HCT116 (cell line): ENCODE results near the gene HTRA2. TPM values are rescaled to one million over a fixed set of nuclear protein-coding genes. Genes with fewer than 3 reads are reported as not detected.

ENCODE experiments used
- ATAC-seq: fragments of 200-7000 bp; cut with Tn5 transposase; 2 replicates; pipeline ENCODE4 v1.9.1; 2020; ENCODE audit warnings: mild to moderate bottlenecking, moderate library complexity
- BruUV-seq: library from RNA; stranded (reverse); fragments of 400-500 nt; replicated peaks from 2 replicates; lab custom pipeline; 2021; lab: Mats Ljungman, UMichigan
- CTCF ChIA-PET: fragments of 300-600 bp; sonication (Branson Sonifier 250); formaldehyde crosslinking; loops from one replicate; lab custom pipeline; 2021; ENCODE audit warnings: antibody characterized with exemption; lab: Charles Lee
- POLR2A ChIA-PET: fragments of 300-600, 350-600 bp; sonication (Branson Sonifier 250); formaldehyde crosslinking; loops from one replicate; lab custom pipeline; 2021; ENCODE audit warnings: antibody characterized with exemption; lab: Charles Lee
- RAD21 ChIA-PET, 2 experiments: fragments of 300-600 bp; sonication (Branson Sonifier 250); formaldehyde crosslinking; loops; one replicate each; lab custom pipeline; 2023; ENCODE audit warnings: low total read pairs in 2 of 2; ENCODE audit not compliant: uncharacterized antibody in 2 of 2, unreplicated experiment in 2 of 2, low non-redundant PET in 1 of 2; lab: Charles Lee
- DNase-seq: peaks from one replicate; pipeline ENCODE4 v3.0.0-alpha.2; 2010; ENCODE audit warnings: low read depth, low spot score
- H2AFZ ChIP-seq: fragments of 200-600 bp; shearing (Covaris generic), sonication (generic); 2 replicates; pipeline ENCODE4 v1.6.1; 2017; ENCODE audit warnings: low read depth, mixed run types, mixed read lengths, antibody characterized with exemption, low read length; ENCODE audit not compliant: poor library complexity, severe bottlenecking
- H3K27ac ChIP-seq: 2 replicates; pipeline ENCODE4 v1.5.1; 2012; ENCODE audit warnings: low read depth, low read length
- H3K27me3 ChIP-seq: fragments of 200-600 bp; sonication (generic); 2 replicates; pipeline ENCODE4 v1.6.1; 2016; ENCODE audit warnings: mixed run types, low read length, mixed read lengths; ENCODE audit not compliant: insufficient read depth
- H3K36me3 ChIP-seq, 2 experiments: fragments of 200-500 bp in 1 of 2; fragments of 200-600 bp in 1 of 2; sonication (Bioruptor generic) in 1 of 2; sonication (generic) in 1 of 2; 2 replicates each; pipeline versions ENCODE4 v1.5.1 to v1.6.1; 2014 to 2016; ENCODE audit warnings: low read length in 2 of 2, inconsistent platforms in 1 of 2, mixed read lengths in 1 of 2, mixed run types in 1 of 2; ENCODE audit not compliant: insufficient read depth in 2 of 2, control insufficient read depth in 1 of 2
- H3K4me1 ChIP-seq, 2 experiments: fragments of 200-600 bp in 1 of 2; sonication (generic) in 1 of 2; 2 replicates each; pipeline versions ENCODE4 v1.5.1 to v1.6.1; 2012 to 2017; ENCODE audit warnings: low read length in 2 of 2, inconsistent platforms in 1 of 2, mild to moderate bottlenecking in 1 of 2, mixed read lengths in 1 of 2, mixed run types in 1 of 2, moderate library complexity in 1 of 2; ENCODE audit not compliant: insufficient read depth in 2 of 2, control insufficient read depth in 1 of 2
- H3K4me2 ChIP-seq: fragments of 200-600 bp; sonication (generic); 2 replicates; pipeline ENCODE4 v1.6.1; 2017; ENCODE audit warnings: mixed run types, low read length, mixed read lengths
- H3K4me3 ChIP-seq, 2 experiments: fragments of 200-600 bp in 1 of 2; sonication (generic) in 1 of 2; replicated peaks in 1 of 2; 2 replicates each; pipeline ENCODE4 v1.5.1; 2011 to 2016; ENCODE audit warnings: low read length in 2 of 2, control low read depth in 1 of 2, low read depth in 1 of 2, mild to moderate bottlenecking in 1 of 2, mixed read lengths in 1 of 2, mixed run types in 1 of 2
- H3K79me2 ChIP-seq: fragments of 200-600 bp; sonication (generic); 2 replicates; pipeline ENCODE4 v1.6.1; 2017; ENCODE audit warnings: mild to moderate bottlenecking, mixed run types, low read length, moderate library complexity, mixed read lengths; ENCODE audit not compliant: insufficient read depth
- H3K9ac ChIP-seq: fragments of 200-600 bp; sonication (generic); 2 replicates; pipeline ENCODE4 v1.6.1; 2016; ENCODE audit warnings: low read length, mixed read lengths
- H3K9me2 ChIP-seq: fragments of 200-600 bp; sonication (generic), shearing (Covaris generic); 2 replicates; pipeline ENCODE4 v1.6.1; 2017; ENCODE audit warnings: mixed run types, mild to moderate bottlenecking, moderate library complexity; ENCODE audit not compliant: insufficient read depth
- H3K9me3 ChIP-seq, 2 experiments: fragments of 200-500 bp in 1 of 2; fragments of 200-600 bp in 1 of 2; sonication (Bioruptor generic) in 1 of 2; sonication (generic) in 1 of 2; 2 replicates each; pipeline ENCODE4 v1.6.1; 2014 to 2017; ENCODE audit warnings: low read length in 2 of 2, mixed read lengths in 2 of 2, inconsistent platforms in 1 of 2, low read depth in 1 of 2, mild to moderate bottlenecking in 1 of 2, mixed run types in 1 of 2, moderate library complexity in 1 of 2; ENCODE audit not compliant: control insufficient read depth in 1 of 2, insufficient read depth in 1 of 2
- H4K20me1 ChIP-seq: fragments of 200-600 bp; sonication (generic), shearing (Covaris generic); 2 replicates; pipeline ENCODE4 v1.6.1; 2017; ENCODE audit warnings: mixed run types, mild to moderate bottlenecking, moderate library complexity; ENCODE audit not compliant: insufficient read depth
- CBX3 ChIP-seq: IDR thresholded peaks from 2 replicates; pipeline ENCODE4 v1.6.1; 2012; ENCODE audit warnings: low read depth
- EGR1 ChIP-seq: IDR thresholded peaks from 2 replicates; pipeline ENCODE4 v1.6.1; 2012; ENCODE audit warnings: low read depth
- ELF1 ChIP-seq: IDR thresholded peaks from 2 replicates; pipeline ENCODE4 v1.6.1; 2012; ENCODE audit warnings: low read depth, borderline replicate concordance
- EZH2 ChIP-seq: fragments of 200-600 bp; sonication (generic); IDR thresholded peaks from 2 replicates; pipeline ENCODE4 v1.6.1; 2017; ENCODE audit warnings: antibody characterized with exemption, mixed run types
- EZH2phosphoT487 ChIP-seq: fragments of 200-600 bp; IDR thresholded peaks from 2 replicates; pipeline ENCODE4 v1.6.1; 2018; ENCODE audit warnings: antibody characterized with exemption, borderline replicate concordance
- JUND ChIP-seq: IDR thresholded peaks from 2 replicates; pipeline ENCODE4 v1.6.1; 2012
- MAX ChIP-seq: IDR thresholded peaks from 2 replicates; pipeline ENCODE4 v1.6.1; 2012
- POLR2AphosphoS5 ChIP-seq: IDR thresholded peaks from 2 replicates; pipeline ENCODE4 v1.6.1; 2011; ENCODE audit warnings: mild to moderate bottlenecking, low read depth, low read length, moderate library complexity
- TCF7L2 ChIP-seq: IDR thresholded peaks from 2 replicates; pipeline ENCODE4 v1.7.0; 2011; ENCODE audit warnings: borderline replicate concordance, inconsistent platforms; ENCODE audit not compliant: insufficient read depth, insufficient read length; ENCODE audit errors: extremely low read depth
- YY1 ChIP-seq: IDR thresholded peaks from 2 replicates; pipeline ENCODE4 v1.6.1; 2011; ENCODE audit warnings: low read length, low read depth, moderate library complexity, mild to moderate bottlenecking; ENCODE audit not compliant: insufficient replicate concordance; ENCODE audit errors: extremely low read depth
- ZBTB33 ChIP-seq: IDR thresholded peaks from 2 replicates; pipeline ENCODE4 v1.6.1; 2011; ENCODE audit warnings: mild to moderate bottlenecking, low read length, moderate library complexity; ENCODE audit not compliant: insufficient replicate concordance; ENCODE audit errors: extremely low read depth
- ZNF274 ChIP-seq: fragments of 200-500 bp; sonication (Bioruptor generic); IDR thresholded peaks from 2 replicates; pipeline ENCODE4 v1.6.1; 2014; ENCODE audit warnings: mild to moderate bottlenecking, low read depth, low read length, inconsistent platforms
- intact Hi-C: fragments of 100-400 bp; cut with micrococcal nuclease; formaldehyde crosslinking; loops from 2 replicates; pipeline ENCODE4 v1.10.0; 2022
- total RNA-seq: library from RNA; stranded (reverse); gene quantifications from one replicate; pipeline ENCODE4 v1.2.1, GENCODE V29; 2021; ENCODE audit not compliant: unreplicated experiment
- TF ChIP-seq, protein P1 (sequence below): IDR thresholded peaks from 2 replicates; pipeline ENCODE4 v1.6.1; 2012

The HTRA2 gene
- total RNA-seq, 1 experiment from 2014 or later, result 36.2 TPM

DNA sequence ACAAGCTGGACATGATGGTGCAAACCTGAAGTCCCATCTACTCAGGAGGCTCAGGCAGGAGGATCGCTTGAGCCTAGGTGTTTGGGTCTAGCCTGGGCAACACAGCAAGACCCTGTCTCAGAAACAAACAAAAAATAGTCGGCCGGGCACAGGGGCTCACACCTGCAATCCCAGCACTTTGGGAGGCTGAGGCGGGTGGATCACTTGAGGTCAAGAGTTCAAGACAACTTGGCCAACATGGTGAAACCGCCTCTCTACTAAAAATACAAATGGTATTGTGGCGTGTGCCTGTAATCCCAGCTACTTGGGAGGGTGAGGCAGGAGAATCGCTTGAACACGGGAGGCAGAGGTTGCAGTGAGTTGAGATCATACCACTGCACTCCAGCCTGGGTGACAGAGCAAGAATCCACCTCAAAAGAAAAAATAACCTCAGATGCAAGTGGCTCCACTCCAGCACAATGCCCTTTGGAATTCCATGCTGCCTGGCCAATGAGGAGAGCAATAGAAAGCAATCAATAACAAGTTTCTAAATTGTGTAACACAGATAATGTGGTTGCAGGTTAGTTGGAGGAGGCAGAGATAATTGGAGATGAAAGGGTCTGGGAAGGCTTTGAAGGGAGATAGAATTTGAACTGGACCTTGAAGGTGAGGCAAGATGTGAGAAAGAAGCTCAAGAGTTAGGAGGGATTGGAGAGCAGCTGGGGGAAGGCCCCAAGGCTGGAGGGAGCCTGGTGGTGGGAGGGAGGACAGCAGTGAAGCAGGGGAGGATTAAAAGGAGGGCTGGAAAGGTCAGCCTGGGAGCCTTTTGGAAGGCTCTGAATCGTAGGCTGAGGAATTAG is 40.9 kb upstream of the HTRA2 start:
- ATAC-seq, result peak; percentile 55; the same call in 1 of the 2 replicates
- CTCF ChIA-PET, result no interaction called here

GRCh38 chr2:74489906-74490305 is 39.8 kb upstream of the HTRA2 start:
- Histone ChIP-seq H3K27me3 (no peaks in the 10 kb centered on the region), H3K9me2 (no peaks in the 10 kb centered on the region), H3K4me2 (no peak overlapping the region), H4K20me1 (no peaks in the 10 kb centered on the region), H2AFZ (no peak overlapping the region), H3K36me3 (peaks cover 8 to 17% of the 10 kb centered on the region in 2 experiments; a peak in 3 of 4 replicates), H3K4me1 (peaks cover 0 to 8% of the 10 kb centered on the region in 2 experiments; a peak in 1 of 4 replicates), H3K9me3 (no peaks in the 10 kb centered on the region), H3K4me3 (no peak overlapping the region), H3K9ac (no peak overlapping the region), H3K27ac (no peak overlapping the region), H3K79me2 (no peaks in the 10 kb centered on the region; the same call in 1 of the 2 replicates)
- intact Hi-C loops, result no loop called here
- DNase-seq, result no peak
- POLR2A ChIA-PET, result interaction anchor here (1.1 kb wide), 1 partner anchor 40 kb away, joined by 3 read pairs; no protein-coding TSS in a partner anchor
- RAD21 ChIA-PET, result no interaction called here
- CTCF ChIA-PET, result no interaction called here
- no TSS peak for BruUV-seq
- no peak for ATAC-seq
- no peak for TF ChIP-seq MAX
- no peak for TF ChIP-seq EZH2
- TF ChIP-seq, protein P1, sequence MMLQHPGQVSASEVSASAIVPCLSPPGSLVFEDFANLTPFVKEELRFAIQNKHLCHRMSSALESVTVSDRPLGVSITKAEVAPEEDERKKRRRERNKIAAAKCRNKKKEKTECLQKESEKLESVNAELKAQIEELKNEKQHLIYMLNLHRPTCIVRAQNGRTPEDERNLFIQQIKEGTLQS, result no peak
- no peak for TF ChIP-seq EZH2phosphoT487
- TF ChIP-seq TCF7L2, result no peak
- no peak for TF ChIP-seq EGR1
- TF ChIP-seq ZBTB33, result no peak
- no peak for TF ChIP-seq ELF1
- TF ChIP-seq JUND, result no peak
- TF ChIP-seq POLR2AphosphoS5, result no peak
- no peak for TF ChIP-seq YY1
- TF ChIP-seq ZNF274, result no peak

More for the DNA sequence above, 40.9 kb upstream of the HTRA2 start:
- BruUV-seq, result no TSS peak
- H3K4me2 ChIP-seq, result no peak overlapping the region
- H3K4me1 ChIP-seq, result peaks cover 4 to 12% of the 10 kb centered on the region in 2 experiments; a peak in 2 of 4 replicates
- H3K27me3 ChIP-seq, result no peaks in the 10 kb centered on the region
- ChIA-PET POLR2A (interaction anchor here (1.1 kb wide), 1 partner anchor 41 kb away, joined by 3 read pairs; no protein-coding TSS in a partner anchor), RAD21 (no interaction called here)
- H4K20me1 ChIP-seq, result no peaks in the 10 kb centered on the region
- no peak overlapping the region for H2AFZ ChIP-seq
- intact Hi-C loops, result no loop called here
- no peaks in the 10 kb centered on the region for H3K9me2 ChIP-seq
- no peaks in the 10 kb centered on the region for H3K9me3 ChIP-seq
- peaks cover 3% of the 10 kb centered on the region for H3K79me2 ChIP-seq
- H3K27ac ChIP-seq, result no peak overlapping the region
- DNase-seq, result no peak
- no peak overlapping the region for H3K4me3 ChIP-seq
- TF ChIP-seq POLR2AphosphoS5, result no peak
- TF ChIP-seq CBX3, result no peak
- TF ChIP-seq TCF7L2, result no peak
- no peak for TF ChIP-seq EZH2phosphoT487
- no peak overlapping the region for H3K9ac ChIP-seq
- peaks cover 8 to 17% of the 10 kb centered on the region in 2 experiments; a peak in 3 of 4 replicates for H3K36me3 ChIP-seq
